GM19468 (cell line): ENCODE results near the gene ALKBH6.
A peak's percentile ranks its signal among the peaks of the same experiment; 100 is the strongest.
"Not testable (repeated sequence)": the region's sequence is repeated elsewhere in the genome, so short reads cannot be mapped to it uniquely, and the experiment has no call there.

Source experiments
- ATAC-seq: cut with Tn5 transposase; IDR thresholded peaks from one replicate; pipeline ENCODE4 v1.9.1; 2021; ENCODE audit warnings: mild to moderate bottlenecking, moderate library complexity, moderate number of reproducible peaks; ENCODE audit not compliant: unreplicated experiment; ENCODE audit errors: extremely low read depth

ALKBH6 gene

GRCh38 chr19:36014012-36014924, at the start of gene ALKBH6:
Gene ALKBH6, minus strand, starts transcription at chr19:36014213. Its CDS starts 816 bp downstream, at chr19:36013397.
- ATAC-seq: peak; percentile 91

- no peak for ATAC-seq
Measured at GRCh38 chr19:36061367-36061766, 47.4 kb upstream of the ALKBH6 start.

GRCh38 chr19:36060430-36060829, 46.4 kb upstream of the ALKBH6 start:
- ATAC-seq: no peak

GRCh38 chr19:36059180-36059910, 45.3 kb upstream of the ALKBH6 start:
- no peak for ATAC-seq

GRCh38 chr19:36058481-36059179, 44.6 kb upstream of the ALKBH6 start:
- ATAC-seq: no peak

- peak; percentile 20 for ATAC-seq
Measured at GRCh38 chr19:36054733-36055686, 41.0 kb upstream of the ALKBH6 start, which contains the start of gene WDR62. Gene WDR62, plus strand, starts transcription at chr19:36054897. Its CDS starts 75 bp downstream, at chr19:36054972.

- ATAC-seq: peak; percentile 55
Measured at GRCh38 chr19:36054119-36054732, 40.2 kb upstream of the ALKBH6 start, which contains the start of gene THAP8. Gene THAP8, minus strand, starts transcription at chr19:36054285. Its CDS starts 68 bp downstream, at chr19:36054217.

- ATAC-seq: no peak
Measured at GRCh38 chr19:36051637-36052036, 37.6 kb upstream of the ALKBH6 start.

GRCh38 chr19:36051236-36051635, 37.2 kb upstream of the ALKBH6 start:
- no peak for ATAC-seq

- ATAC-seq: no peak
Measured at GRCh38 chr19:36049080-36049698, 35.2 kb upstream of the ALKBH6 start.

GRCh38 chr19:36047835-36048234, 33.8 kb upstream of the ALKBH6 start:
- no peak for ATAC-seq

- ATAC-seq: no peak
Measured at GRCh38 chr19:36046443-36047050, 32.5 kb upstream of the ALKBH6 start.

- ATAC-seq: no peak
Measured at GRCh38 chr19:36043952-36044351, 29.9 kb upstream of the ALKBH6 start.

- no peak for ATAC-seq
Measured at GRCh38 chr19:36041831-36042230, 27.8 kb upstream of the ALKBH6 start.

GRCh38 chr19:36041092-36041491, 27.1 kb upstream of the ALKBH6 start:
- ATAC-seq: not testable (repeated sequence)

- no peak for ATAC-seq
Measured at GRCh38 chr19:36040495-36040894, 26.5 kb upstream of the ALKBH6 start.

GRCh38 chr19:36032251-36033104, 18.5 kb upstream of the ALKBH6 start, which contains the start of gene CLIP3:
Gene CLIP3, minus strand, starts transcription at chr19:36032873. Its CDS starts 516 bp downstream, at chr19:36032357.
- ATAC-seq: no peak
